Keratinocyte (primary cell): ENCODE results near the gene CAPN5. TPM values are rescaled to one million over a fixed set of nuclear protein-coding genes. Genes with fewer than 3 reads are reported as not detected.

ENCODE experiments used
- DNase-seq: peaks from one replicate; pipeline ENCODE4 v3.0.0-alpha.2; 2011; ENCODE audit warnings: low read depth, missing footprints, low spot score
- FAIRE-seq: peaks from 2 replicates; lab custom pipeline; 2011; peaks lifted over from hg19 to GRCh38; lab: Jason Lieb, UNC
- H2AFZ ChIP-seq: 2 replicates; pipeline ENCODE4 v1.6.0; 2012; ENCODE audit warnings: low read length, control low read depth, inconsistent platforms; ENCODE audit not compliant: control insufficient read depth
- H3K27ac ChIP-seq: 2 replicates; pipeline ENCODE4 v1.5.1; 2011; ENCODE audit warnings: low read length; ENCODE audit not compliant: control insufficient read depth, insufficient read depth
- H3K27me3 ChIP-seq: 3 replicates; pipeline ENCODE4 v1.6.0; 2011; ENCODE audit warnings: low read length; ENCODE audit not compliant: control insufficient read depth, insufficient read depth; ENCODE audit errors: extremely low read depth
- H3K36me3 ChIP-seq, 2 experiments: 2 replicates in 1 of 2; 3 replicates in 1 of 2; pipeline ENCODE4 v1.5.1; 2011; ENCODE audit warnings: low read length in 2 of 2, mild to moderate bottlenecking in 1 of 2; ENCODE audit not compliant: control insufficient read depth in 2 of 2, insufficient read depth in 2 of 2; ENCODE audit errors: extremely low read depth in 1 of 2
- H3K4me1 ChIP-seq: 3 replicates; pipeline ENCODE4 v1.5.1; 2011; ENCODE audit warnings: low read length; ENCODE audit not compliant: control insufficient read depth, insufficient read depth; ENCODE audit errors: extremely low read depth
- H3K4me2 ChIP-seq: 3 replicates; pipeline ENCODE4 v1.6.0; 2011; ENCODE audit warnings: low read depth, low read length; ENCODE audit not compliant: control insufficient read depth, insufficient read depth; ENCODE audit errors: extremely low read depth
- H3K4me3 ChIP-seq, 3 experiments: fragments of 200-600 bp in 1 of 3; sonication (generic) in 1 of 3; 2 replicates in 2 of 3; 3 replicates in 1 of 3; pipeline ENCODE4 v1.5.1; 2011 to 2016; ENCODE audit warnings: low read length in 3 of 3, mild to moderate bottlenecking in 3 of 3, control low read depth in 2 of 3, inconsistent platforms in 1 of 3, low read depth in 1 of 3, mixed read lengths in 1 of 3, mixed run types in 1 of 3, moderate library complexity in 1 of 3; ENCODE audit not compliant: control insufficient read depth in 2 of 3, insufficient read depth in 2 of 3; ENCODE audit errors: extremely low read depth in 1 of 3
- H3K79me2 ChIP-seq: 2 replicates; pipeline ENCODE4 v1.6.0; 2012; ENCODE audit warnings: low read length; ENCODE audit not compliant: control insufficient read depth, insufficient read depth
- H3K9ac ChIP-seq: 3 replicates; pipeline ENCODE4 v1.6.0; 2011; ENCODE audit warnings: low read length; ENCODE audit not compliant: control insufficient read depth, insufficient read depth; ENCODE audit errors: extremely low read depth
- H3K9me1 ChIP-seq: 3 replicates; pipeline ENCODE4 v1.6.0; 2011; ENCODE audit warnings: low read length; ENCODE audit not compliant: control insufficient read depth, insufficient read depth; ENCODE audit errors: extremely low read depth
- H3K9me3 ChIP-seq: 2 replicates; pipeline ENCODE4 v1.5.1; 2012; ENCODE audit warnings: low read depth, low read length; ENCODE audit not compliant: control insufficient read depth
- H4K20me1 ChIP-seq: 3 replicates; pipeline ENCODE4 v1.6.0; 2011; ENCODE audit warnings: low read length; ENCODE audit not compliant: control insufficient read depth, insufficient read depth; ENCODE audit errors: extremely low read depth
- CTCF ChIP-seq, 3 experiments: IDR thresholded peaks in 1 of 3; conservative IDR thresholded peaks in 1 of 3; optimal IDR thresholded peaks in 1 of 3; 2 replicates in 2 of 3; 3 replicates in 1 of 3; pipeline versions ENCODE3 to v1.5.1; 2011; ENCODE audit warnings: low read length in 3 of 3, mild to moderate bottlenecking in 3 of 3, moderate library complexity in 2 of 3, control low read depth in 1 of 3, inconsistent platforms in 1 of 3; ENCODE audit not compliant: insufficient read depth in 2 of 3; ENCODE audit errors: extremely low read depth in 1 of 3
- EZH2 ChIP-seq: IDR thresholded peaks from one replicate; pipeline ENCODE4 v1.6.1; 2012; ENCODE audit warnings: inconsistent platforms, mild to moderate bottlenecking, low read length, moderate library complexity
- dilution Hi-C: fragments of 300-500 bp; cut with MboI; formaldehyde crosslinking; loops from one replicate; pipeline ENCODE4 v1.7.0; 2020; ENCODE audit warnings: low sequenced_read_pairs; ENCODE audit not compliant: extremely low pct_ligation_motif_present
- polyA plus RNA-seq, 5 experiments: library from polyadenylated mRNA; depleted of rRNA in 3 of 5; stranded (reverse) in 3 of 5; stranded (forward) in 1 of 5; unstranded in 1 of 5; fragments of >200 nt; gene quantifications; 1 replicate in 1 of 5; 2 replicates in 3 of 5; 3 replicates in 1 of 5; pipeline versions ENCODE4 v1.2.1 to v1.2.3, GENCODE V29; 2011 to 2012; ENCODE audit warnings: missing spikeins in 2 of 5, low read depth in 1 of 5, low replicate concordance in 1 of 5

Gene CAPN5
- polyA plus RNA-seq, 1 donor (not counting 4 experiments of a cell fraction or from before 2014, with no cell fraction given) = 1.2 TPM

- no peak overlapping the region for H3K4me3 ChIP-seq
- H4K20me1 ChIP-seq = no peaks in the 10 kb centered on the region
- dilution Hi-C loops = no loop called here
- FAIRE-seq = no peak
- no peak overlapping the region for H2AFZ ChIP-seq
- no peaks in the 10 kb centered on the region for H3K9me3 ChIP-seq
- H3K36me3 ChIP-seq = peaks cover 2 to 3% of the 10 kb centered on the region in 2 experiments
- no peak overlapping the region for H3K27ac ChIP-seq
- no peak for TF ChIP-seq CTCF (optimal IDR thresholded peaks at IDR 0.05 in 1 of 3, IDR thresholded peaks at IDR 0.05 in 1 of 3, conservative IDR thresholded peaks at IDR 0.05 in 1 of 3; ENCODE audit: extremely low read depth in 1 of 3, insufficient read depth in 2 of 3, low read length in 3 of 3)
- TF ChIP-seq EZH2 = no peak
- H3K4me1 ChIP-seq = no peaks in the 10 kb centered on the region
- no peak overlapping the region for H3K4me2 ChIP-seq
- H3K9me1 ChIP-seq = no peaks in the 10 kb centered on the region
- no peaks in the 10 kb centered on the region for H3K79me2 ChIP-seq
- no peak for DNase-seq
- H3K27me3 ChIP-seq = peaks cover 20% of the 10 kb centered on the region
- no peak overlapping the region for H3K9ac ChIP-seq
These were observed 40.0 kb upstream of the CAPN5 start for GRCh38 chr11:77026743-77027142.

- H3K36me3 ChIP-seq = peaks cover 0 to 2% of the 10 kb centered on the region in 2 experiments
- no peak overlapping the region for H3K27ac ChIP-seq
- no peaks in the 10 kb centered on the region for H3K79me2 ChIP-seq
- peaks cover 20% of the 10 kb centered on the region for H3K27me3 ChIP-seq
- TF ChIP-seq CTCF (optimal IDR thresholded peaks at IDR 0.05 in 1 of 3, IDR thresholded peaks at IDR 0.05 in 1 of 3, conservative IDR thresholded peaks at IDR 0.05 in 1 of 3; ENCODE audit: extremely low read depth in 1 of 3, insufficient read depth in 2 of 3, low read length in 3 of 3) = no peak
- no peak for TF ChIP-seq EZH2
- FAIRE-seq = no peak
- DNase-seq = no peak
- no peaks in the 10 kb centered on the region for H3K9me1 ChIP-seq
- H3K9me3 ChIP-seq = no peaks in the 10 kb centered on the region
- H2AFZ ChIP-seq = no peak overlapping the region
- no peak overlapping the region for H3K9ac ChIP-seq
- no peaks in the 10 kb centered on the region for H3K4me1 ChIP-seq
- dilution Hi-C loops = no loop called here
- H4K20me1 ChIP-seq = no peaks in the 10 kb centered on the region
- H3K4me3 ChIP-seq = no peak overlapping the region
- H3K4me2 ChIP-seq = no peak overlapping the region
These were observed 39.5 kb upstream of the CAPN5 start for GRCh38 chr11:77027275-77027674.
